ENCODE results near the gene DIRAS2. TPM values are rescaled to one million over a fixed set of nuclear protein-coding genes. Genes with fewer than 3 reads are reported as not detected.

Gene DIRAS2
- polyA plus RNA-seq, 3 donors = not detected

GRCh38 chr9:90641086-90641485 lies 1.5 kb downstream of the DIRAS2 start:
- WGBS (ENCODE audit: insufficient coverage) = no CpG with 5 or more reads among the region's 2 CpGs
- no peak for TF ChIP-seq CTCF (IDR thresholded peaks at IDR 0.05)
- DNase-seq = no peak
- peaks cover 55 to 59% of the 10 kb centered on the region in 2 donors for H3K27me3 ChIP-seq (ENCODE audit: control insufficient read depth in 2 of 2, insufficient read depth in 2 of 2, low read length in 2 of 2)
- peaks cover 5 to 9% of the 10 kb centered on the region in 2 donors for H3K4me1 ChIP-seq (ENCODE audit: control insufficient read depth in 1 of 2, insufficient read depth in 2 of 2, low read length in 2 of 2)
- H4K20me1 ChIP-seq (ENCODE audit: insufficient read depth, low read length) = no peaks in the 10 kb centered on the region
- H3K4me3 Mint-ChIP-seq = peak overlapping the region in 1 of 2 donors; percentile 84
- H3K79me2 ChIP-seq (ENCODE audit: insufficient read depth, low read length) = no peaks in the 10 kb centered on the region
- no peak overlapping the region for H3K9ac ChIP-seq (ENCODE audit: insufficient read depth, low read length, poor library complexity, severe bottlenecking)
- H3K36me3 Mint-ChIP-seq = peaks cover 2 to 3% of the 10 kb centered on the region in 2 donors
- H3K4me3 ChIP-seq (replicated peaks in 1 of 3; ENCODE audit: low read depth in 2 of 3, low read length in 3 of 3) = no peak overlapping the region
- H3K4me2 ChIP-seq (replicated peaks; ENCODE audit: extremely low read depth, low read length, poor library complexity, severe bottlenecking) = no peak overlapping the region
- H3K9me3 Mint-ChIP-seq = peaks cover 0 to 3% (median 2%) of the 10 kb centered on the region in 7 donors
- no peak overlapping the region for H3K27ac ChIP-seq (ENCODE audit: low read depth in 1 of 2, low read length in 2 of 2)
- H3K36me3 ChIP-seq (replicated peaks in 1 of 2; ENCODE audit: control insufficient read depth in 1 of 2, insufficient read depth in 2 of 2, low read length in 2 of 2) = no peaks in the 10 kb centered on the region
- H3K9me3 ChIP-seq (replicated peaks in 1 of 2; ENCODE audit: control insufficient read depth in 1 of 2, insufficient read depth in 1 of 2, low read length in 2 of 2) = peaks cover 0 to 12% of the 10 kb centered on the region in 2 donors
- intact Hi-C loops (cut with micrococcal nuclease) = no loop called here
- no peak overlapping the region for H2AFZ ChIP-seq (ENCODE audit: insufficient read depth, low read depth, low read length, poor library complexity, severe bottlenecking)
- peaks cover 11% of the 10 kb centered on the region for H3K4me1 Mint-ChIP-seq
- H3K27ac Mint-ChIP-seq = no peak overlapping the region
- peaks cover 46 to 58% (median 55%) of the 10 kb centered on the region in 3 donors for H3K27me3 Mint-ChIP-seq (ENCODE audit: low read depth in 3 of 3)

GRCh38 chr9:90640361-90640760 lies 2.3 kb downstream of the DIRAS2 start:
- no peak for DNase-seq
- peaks cover 44 to 52% (median 49%) of the 10 kb centered on the region in 3 donors for H3K27me3 Mint-ChIP-seq (ENCODE audit: low read depth in 3 of 3)
- Histone ChIP-seq H2AFZ (ENCODE audit: insufficient read depth, low read depth, low read length, poor library complexity, severe bottlenecking) (no peak overlapping the region), H3K4me3 (replicated peaks in 1 of 3; ENCODE audit: low read depth in 2 of 3, low read length in 3 of 3) (no peak overlapping the region), H3K4me1 (ENCODE audit: control insufficient read depth in 1 of 2, insufficient read depth in 2 of 2, low read length in 2 of 2) (peaks cover 5 to 9% of the 10 kb centered on the region in 2 donors), H3K79me2 (ENCODE audit: insufficient read depth, low read length) (no peaks in the 10 kb centered on the region), H4K20me1 (ENCODE audit: insufficient read depth, low read length) (no peaks in the 10 kb centered on the region), H3K9me3 (replicated peaks in 1 of 2; ENCODE audit: control insufficient read depth in 1 of 2, insufficient read depth in 1 of 2, low read length in 2 of 2) (peaks cover 0 to 12% of the 10 kb centered on the region in 2 donors), H3K27ac (ENCODE audit: low read depth in 1 of 2, low read length in 2 of 2) (no peak overlapping the region), H3K9ac (ENCODE audit: insufficient read depth, low read length, poor library complexity, severe bottlenecking) (no peak overlapping the region), H3K27me3 (ENCODE audit: control insufficient read depth in 2 of 2, insufficient read depth in 2 of 2, low read length in 2 of 2) (peaks cover 55 to 56% of the 10 kb centered on the region in 2 donors), H3K36me3 (replicated peaks in 1 of 2; ENCODE audit: control insufficient read depth in 1 of 2, insufficient read depth in 2 of 2, low read length in 2 of 2) (no peaks in the 10 kb centered on the region), H3K4me2 (replicated peaks; ENCODE audit: extremely low read depth, low read length, poor library complexity, severe bottlenecking) (no peak overlapping the region)
- TF ChIP-seq CTCF (IDR thresholded peaks at IDR 0.05) = no peak
- H3K27ac Mint-ChIP-seq = no peak overlapping the region
- peak overlapping the region in 1 of 2 donors; percentile 47 for H3K4me3 Mint-ChIP-seq
- H3K9me3 Mint-ChIP-seq = peaks cover 0 to 3% (median 0%) of the 10 kb centered on the region in 7 donors
- H3K36me3 Mint-ChIP-seq = peaks cover 2 to 3% of the 10 kb centered on the region in 2 donors
- peaks cover 11% of the 10 kb centered on the region for H3K4me1 Mint-ChIP-seq
- WGBS (ENCODE audit: insufficient coverage) = no CpG with 5 or more reads among the region's 2 CpGs
- intact Hi-C loops (cut with micrococcal nuclease) = no loop called here
